HG03039 (cell line): ENCODE results near the gene PNPLA5.

ENCODE experiments used
- ATAC-seq: cut with Tn5 transposase; IDR thresholded peaks from one replicate; pipeline ENCODE4 v1.9.1; 2021; ENCODE audit warnings: mild to moderate bottlenecking, moderate library complexity; ENCODE audit not compliant: unreplicated experiment

PNPLA5 gene

DNA sequence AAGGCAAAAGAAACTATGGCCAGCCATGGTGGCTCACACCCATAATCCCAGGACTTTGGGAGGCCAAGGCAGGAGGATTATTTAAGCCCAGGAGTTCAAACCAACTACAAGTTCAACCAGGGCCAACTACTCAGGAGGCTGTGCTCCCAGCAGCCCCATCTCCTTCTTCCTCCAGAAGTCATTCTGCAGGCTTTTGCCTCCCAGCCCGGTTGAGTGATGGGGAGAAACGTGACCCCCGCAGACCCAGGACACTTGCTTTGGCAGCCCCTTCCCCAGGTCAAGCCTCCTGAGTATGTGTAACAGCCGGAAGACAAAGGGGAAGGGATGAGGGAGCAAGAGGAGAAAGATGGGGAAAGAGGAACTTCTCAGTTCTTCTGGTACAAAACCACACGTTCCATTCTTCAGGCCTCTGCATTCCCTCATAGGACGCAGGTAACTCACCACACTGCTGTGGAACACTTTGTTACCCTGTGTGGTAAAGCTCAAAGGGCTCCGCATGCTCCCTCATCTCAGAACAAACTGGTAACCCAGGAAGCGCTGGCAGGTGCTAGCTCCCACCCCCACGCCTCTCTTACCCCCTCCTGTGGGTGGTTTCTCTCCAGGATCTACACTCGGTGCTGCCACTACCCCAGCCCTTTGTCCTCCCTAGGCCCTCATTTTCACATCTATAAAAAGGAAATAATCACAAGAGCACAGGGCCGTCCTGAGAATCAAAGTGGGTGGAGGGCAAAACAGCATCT is 33.5 kb downstream of the PNPLA5 start:
- ATAC-seq: no peak

DNA sequence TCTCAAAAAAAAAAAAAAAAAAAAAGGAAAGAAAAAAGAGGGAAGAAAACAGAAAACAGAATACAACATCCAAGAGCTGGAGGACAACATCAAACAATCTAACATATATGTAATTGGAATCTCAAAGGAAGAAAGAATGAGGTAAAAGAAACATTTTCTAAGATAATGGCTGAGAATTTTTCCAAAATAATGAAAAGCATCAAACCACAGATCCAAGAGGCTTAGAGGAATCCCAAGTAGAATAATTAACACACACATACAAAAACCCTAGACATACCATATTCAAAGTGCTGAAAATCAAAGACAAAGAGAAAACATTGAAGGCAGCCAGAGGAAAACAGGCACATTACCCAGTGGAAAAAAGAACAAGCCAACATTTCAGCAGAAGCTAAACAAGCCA is 34.4 kb downstream of the PNPLA5 start:
- ATAC-seq: no peak

DNA sequence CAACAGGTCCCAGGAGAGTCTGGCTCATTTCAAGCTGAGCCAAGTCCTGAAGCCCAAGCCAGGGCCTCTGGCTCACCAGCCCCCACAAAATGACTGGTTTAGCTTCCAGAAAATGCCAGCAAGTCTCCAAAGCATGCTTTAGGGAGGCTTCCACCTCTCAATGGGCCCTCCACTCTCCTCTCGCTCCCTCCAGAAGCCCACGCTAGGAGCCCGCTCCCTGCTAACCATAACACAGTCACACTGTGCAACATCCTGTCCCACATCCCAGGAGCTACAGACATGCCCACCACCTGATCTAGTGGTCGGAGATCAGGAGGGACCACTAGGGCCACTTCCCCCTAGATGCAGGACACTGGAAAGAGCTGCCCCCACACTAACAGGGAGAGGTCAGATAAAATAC is 36.4 kb downstream of the PNPLA5 start:
- no peak for ATAC-seq

DNA sequence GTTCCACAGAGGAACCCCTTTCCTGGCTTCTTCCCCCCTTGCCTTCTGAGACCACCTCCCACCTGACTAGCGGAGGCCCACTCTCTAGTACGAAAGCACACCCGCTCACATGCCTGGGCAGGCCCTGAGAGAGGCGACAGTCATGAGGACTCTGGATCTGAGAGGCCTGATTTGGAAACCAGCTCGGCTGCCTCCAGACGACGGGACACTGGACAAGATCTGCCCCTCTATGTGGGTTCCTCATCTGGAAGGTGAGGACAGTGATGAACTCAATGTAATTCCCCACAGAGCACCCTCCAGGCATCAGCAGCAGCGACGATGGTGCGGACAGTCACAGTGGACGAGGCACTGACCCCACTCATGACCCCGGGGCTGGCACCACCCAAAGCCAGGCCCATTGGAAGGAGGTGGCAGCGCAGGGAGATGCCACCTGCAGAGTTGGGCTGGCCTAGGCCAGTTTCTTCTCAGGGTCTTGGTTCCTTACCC is 37.0 kb downstream of the PNPLA5 start:
- ATAC-seq: no peak

DNA sequence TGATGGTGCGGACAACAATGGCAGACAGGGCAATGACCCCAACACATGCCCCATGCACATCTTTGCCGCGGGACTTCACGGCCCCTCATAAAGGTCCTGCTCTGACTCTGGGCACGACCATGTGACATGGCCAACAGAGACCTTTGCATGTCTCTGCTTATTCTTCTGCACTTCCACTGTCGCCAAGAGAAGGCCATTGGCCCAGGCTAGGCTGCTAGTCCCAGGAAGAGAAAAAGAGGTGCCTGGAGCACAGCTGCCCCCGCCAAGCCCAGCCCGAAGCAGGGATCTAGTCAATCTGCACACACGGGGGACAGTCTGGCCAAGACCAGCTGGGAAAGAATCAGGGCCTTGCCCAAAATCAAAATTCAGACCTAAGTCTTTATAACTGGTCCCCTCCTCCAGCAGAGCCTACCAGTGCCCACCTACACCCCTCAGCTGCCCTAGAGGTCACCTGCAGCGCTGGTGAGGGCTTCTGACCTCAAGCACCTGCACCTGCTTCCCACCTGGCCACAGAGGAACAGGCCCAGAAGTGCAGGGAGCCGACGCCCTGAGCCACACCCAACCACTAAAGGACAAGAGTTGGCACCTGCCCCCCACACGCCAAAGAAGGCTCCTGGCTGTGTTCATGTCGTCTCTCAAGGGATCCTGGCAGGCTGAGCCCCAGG is 37.6 kb downstream of the PNPLA5 start:
- no peak for ATAC-seq

DNA sequence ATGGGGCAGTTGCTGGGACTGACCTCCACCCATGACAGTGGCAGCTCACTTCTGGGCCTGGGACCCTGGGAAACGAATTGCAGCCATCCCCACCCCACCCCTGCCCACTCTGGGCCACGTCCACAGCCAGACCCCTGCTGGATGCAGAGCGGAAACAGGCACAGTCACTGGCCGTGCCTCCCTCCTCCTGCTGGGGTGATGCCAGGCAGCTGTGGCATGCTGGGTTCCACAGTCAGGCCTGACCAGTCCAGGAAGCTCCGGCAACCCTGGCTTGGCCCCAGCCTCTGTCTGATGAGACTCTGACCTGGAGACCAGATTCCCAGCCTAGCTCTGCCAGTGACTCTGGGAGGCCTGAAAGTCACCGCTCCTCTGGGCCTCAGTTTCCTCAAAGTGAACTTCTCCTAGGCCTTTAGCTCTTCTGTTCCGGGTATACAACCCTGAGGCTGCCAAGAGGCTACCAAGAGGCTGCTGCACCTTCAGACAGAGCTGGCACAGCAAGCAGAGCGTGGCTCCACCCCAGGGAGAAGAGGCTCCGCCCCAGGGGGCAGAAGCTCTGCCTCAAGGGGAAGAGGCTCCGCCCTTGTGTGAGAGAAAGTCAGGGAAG is 38.4 kb downstream of the PNPLA5 start:
- no peak for ATAC-seq

DNA sequence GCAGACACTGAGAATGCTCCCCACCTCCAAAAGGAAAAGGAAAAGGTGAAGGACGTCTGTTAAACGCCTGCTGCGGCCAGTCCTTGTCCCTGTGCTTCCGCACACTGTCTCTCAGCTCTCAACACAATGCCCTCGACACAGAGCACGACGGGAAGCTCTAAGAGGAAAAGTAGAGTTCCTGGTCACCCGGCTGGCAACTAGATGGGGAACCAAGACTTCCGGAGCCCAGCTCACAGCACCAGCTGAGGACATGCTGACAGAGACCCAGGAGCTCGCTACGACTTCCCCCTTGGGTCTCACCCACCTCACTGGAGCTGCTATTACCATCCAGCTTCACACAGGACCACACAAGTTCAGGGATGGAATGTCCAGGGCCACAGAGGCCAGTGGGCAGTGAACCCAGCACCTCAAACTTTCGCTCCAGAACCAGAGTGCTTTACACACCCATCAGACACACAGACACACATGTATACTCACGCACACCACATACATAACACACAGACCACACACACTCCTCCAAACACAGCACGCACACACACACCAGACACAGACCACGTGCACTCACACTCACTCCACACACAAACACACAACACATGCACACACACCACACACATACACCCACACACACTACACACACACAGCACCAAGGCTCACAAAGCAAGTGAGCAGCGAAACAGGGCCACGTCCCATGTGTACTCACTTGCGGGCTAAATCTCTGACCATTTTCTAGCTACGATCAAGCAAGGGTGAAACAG is 39.1 kb downstream of the PNPLA5 start:
- ATAC-seq: no peak

DNA sequence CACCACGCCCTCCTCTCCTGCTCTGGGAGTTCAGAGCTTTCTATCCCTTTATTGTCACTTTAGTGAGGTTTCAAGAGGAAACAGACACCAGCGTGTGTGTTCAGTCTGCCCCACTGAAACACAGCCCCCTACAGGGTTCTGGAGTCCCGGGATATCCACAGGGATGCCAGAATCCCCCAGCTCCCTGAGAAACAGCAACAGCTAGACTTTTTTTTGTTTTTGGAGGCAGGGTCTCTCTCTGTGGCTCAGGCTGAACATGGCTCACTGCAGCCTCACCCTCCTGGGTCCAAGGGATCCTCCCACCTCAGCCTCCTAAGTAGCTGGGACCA is 39.9 kb downstream of the PNPLA5 start:
- no peak for ATAC-seq

DNA sequence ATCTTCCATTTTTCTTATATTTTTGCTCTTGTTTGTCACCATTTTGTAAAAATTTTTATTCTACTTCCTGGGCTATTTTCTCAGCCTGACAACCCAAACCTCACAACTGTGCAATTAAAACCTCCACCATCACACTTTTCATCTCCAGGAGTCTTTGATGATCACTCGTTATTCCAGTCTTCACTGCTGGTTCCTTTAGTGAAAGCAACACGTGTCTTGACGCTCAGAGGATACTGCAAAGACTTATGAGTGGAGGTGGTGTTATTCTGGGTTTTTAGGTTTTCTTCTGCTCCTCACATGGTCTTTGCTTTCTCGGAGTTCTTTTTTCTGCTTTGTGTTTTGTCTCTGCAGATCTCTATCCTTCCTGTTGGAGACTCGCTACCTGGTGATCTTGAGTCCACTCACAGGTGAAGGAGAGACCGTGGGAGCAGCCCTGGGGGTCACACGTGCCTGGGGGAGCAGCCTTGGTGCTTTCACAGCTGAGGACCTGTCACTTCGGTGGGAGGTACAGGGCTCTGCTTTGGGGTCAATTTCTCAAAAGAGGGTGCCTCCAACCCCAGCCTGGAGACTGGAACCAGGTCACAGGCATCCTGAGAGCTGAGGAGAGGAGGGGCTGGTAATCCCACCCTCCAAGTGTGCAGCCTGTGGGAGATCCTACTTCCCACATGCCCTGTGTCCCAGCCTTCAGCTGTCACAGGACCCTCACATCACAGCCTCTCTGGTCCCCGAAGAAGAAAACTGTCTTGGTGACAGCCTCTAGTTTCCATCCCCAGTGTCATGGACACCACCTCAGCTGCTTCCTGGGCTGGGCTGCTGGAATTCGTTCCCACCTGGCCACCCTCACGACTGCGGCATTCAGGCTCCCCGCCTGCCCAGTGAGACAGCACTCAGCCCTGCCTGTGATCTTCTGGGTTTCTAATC is 40.5 kb downstream of the PNPLA5 start:
- no peak for ATAC-seq

DNA sequence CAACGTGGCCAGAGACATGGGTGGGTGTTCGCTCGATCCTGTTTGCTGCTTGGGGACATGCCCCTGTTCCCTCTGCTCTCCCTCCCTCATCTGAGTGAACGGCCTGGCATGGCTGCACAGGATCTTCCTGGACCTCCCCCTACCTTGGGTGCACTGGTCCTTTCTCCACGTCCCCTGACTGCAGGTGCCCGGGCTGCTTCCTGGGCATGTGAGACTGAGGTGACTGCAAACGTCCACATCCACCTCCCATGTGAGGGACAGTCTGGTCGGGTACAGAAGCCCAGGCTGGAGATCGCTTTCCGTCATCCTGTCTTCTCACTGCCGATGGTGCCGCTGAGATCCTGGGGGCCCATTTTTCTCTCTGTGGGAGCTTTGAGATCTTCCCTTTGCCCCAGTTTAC is 41.3 kb downstream of the PNPLA5 start:
- ATAC-seq: no peak

DNA sequence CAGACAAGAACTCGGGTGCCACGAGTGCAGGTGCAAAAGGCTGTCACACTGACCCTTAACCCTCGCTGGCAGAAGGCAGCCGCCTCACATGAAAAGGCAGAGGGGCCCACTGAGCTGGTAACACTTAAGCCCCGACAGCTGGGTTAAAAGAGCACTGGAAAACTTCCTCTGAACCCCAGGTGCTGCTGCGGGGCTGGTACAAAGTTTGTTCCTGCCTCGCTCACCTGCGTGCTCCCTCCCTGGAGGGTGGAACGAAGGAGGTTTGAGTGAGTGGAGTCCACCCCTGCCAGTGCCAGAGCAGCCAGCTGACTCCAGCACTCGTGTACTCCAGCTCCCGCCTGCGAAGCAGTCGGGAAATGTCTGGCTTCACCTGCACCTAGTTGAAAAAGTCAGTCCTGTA is 42.1 kb downstream of the PNPLA5 start:
- no peak for ATAC-seq

DNA sequence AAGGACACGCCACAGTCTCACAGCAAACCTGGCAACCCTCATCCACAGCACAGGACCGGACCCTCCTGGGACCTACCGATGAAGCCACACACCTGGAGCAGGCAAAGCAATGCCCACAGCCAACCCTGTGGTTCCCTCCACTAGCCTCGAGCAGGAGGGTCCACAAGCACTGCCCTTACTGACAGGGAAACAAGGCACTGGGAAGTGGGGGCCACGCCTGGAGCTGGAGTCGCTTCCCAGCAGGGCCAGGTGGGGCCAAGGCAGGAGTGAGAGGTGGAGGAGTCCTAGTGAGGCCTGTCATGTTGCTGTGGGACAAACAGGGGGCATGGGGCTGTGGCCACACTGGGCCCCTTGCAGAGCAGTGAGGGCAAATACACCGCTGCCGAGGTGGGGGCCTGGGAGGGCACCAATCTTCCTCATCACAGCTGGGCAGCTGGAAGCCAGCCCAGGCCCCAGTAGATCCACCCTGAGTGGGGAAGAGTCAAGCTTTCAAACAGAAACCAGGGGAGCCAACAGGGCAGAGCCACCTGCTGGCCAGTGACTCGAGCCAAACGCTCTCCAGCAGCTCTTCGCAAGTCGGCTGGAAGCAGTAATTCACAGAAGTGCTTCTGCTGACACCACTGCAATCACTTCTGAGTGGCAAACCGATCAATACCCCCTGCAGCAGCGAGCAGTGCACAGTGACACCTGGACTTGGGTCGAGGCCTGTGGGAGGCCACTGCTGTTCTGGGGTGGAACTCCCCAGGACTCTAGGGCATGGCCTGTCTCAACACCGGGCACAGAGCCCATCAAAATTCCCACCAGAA is 43.2 kb downstream of the PNPLA5 start:
- no peak for ATAC-seq

DNA sequence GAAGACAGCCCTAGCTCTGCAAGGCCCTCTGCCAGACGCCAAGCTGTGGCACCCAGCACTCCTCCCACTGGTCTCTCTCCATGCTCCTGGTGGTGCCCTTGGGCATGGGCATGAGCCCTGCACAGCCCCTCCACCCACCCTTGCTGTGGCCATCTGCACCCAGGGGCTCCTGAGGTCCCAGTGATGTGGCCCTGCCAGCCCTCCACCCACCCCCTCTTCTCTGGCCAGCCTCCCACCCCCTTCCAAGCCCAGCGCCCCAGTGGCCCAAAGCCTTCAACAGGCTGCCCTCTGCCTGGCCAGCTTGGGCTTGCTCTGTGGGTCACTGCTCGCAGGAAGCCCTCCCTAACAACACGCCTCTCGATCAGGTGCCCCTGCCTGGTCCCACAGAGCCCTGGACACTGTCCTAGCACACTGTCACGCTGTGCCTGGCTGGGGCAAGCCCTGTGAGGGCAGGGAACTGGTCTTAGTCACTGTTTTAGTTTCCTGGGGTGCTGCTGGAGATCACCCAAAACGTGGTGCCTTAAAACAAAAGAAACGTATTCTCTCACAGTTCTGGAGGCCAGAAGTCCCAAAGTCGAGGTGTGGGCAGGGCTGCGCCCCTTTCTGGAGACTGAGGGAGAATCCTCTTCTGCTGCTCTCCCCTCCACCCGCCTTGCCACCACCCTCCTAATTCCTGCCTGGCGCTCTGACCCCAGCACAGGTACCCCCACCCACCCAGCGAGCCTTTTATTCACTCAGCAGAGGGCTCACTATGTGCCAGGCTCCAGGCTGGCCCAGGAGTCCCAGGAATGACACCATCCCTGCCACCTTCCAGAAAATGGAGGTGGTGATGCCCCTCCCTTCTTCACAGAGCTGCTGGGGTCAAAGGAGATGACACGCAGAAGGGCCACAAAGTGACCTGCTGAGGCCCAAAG is 44.2 kb downstream of the PNPLA5 start:
- ATAC-seq: no peak

DNA sequence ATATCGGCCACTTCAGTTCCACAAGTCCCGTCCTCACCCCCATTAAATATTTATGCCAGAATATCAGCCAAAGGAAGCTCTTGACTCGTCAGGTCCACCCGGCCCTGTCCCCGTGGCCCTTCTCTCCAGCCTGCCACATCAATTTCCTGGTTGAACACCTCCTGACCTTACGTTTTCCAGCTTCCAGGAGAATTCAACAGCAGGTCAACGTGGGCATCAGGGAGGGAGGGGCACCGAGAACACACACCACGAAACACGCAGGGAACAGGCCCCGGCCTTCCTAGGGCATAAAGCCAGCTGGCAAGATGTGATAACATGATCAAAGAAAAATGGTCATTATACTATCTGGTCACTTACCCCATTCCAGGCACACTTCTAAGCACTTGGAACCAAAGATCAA is 44.8 kb downstream of the PNPLA5 start:
- no peak for ATAC-seq

DNA sequence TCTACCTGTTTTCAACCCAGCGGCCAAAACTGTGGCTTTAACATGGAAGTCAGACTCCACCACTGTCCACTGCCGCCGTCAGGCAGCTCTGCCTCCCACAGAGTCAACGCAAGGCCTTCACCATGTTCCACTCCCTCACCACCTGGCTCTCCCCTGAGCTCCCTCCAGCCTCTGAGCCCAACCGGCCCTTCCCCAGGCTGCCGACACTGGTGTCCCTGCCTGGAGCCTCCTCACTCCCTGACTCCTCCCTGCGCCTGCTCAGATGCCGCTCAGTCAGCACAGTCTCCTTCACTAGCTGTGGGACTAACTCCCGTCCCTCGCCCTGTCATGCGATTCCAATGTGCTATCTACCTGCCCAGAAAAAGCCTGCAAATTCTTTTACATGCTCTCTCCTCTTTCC is 45.8 kb downstream of the PNPLA5 start:
- ATAC-seq: no peak

DNA sequence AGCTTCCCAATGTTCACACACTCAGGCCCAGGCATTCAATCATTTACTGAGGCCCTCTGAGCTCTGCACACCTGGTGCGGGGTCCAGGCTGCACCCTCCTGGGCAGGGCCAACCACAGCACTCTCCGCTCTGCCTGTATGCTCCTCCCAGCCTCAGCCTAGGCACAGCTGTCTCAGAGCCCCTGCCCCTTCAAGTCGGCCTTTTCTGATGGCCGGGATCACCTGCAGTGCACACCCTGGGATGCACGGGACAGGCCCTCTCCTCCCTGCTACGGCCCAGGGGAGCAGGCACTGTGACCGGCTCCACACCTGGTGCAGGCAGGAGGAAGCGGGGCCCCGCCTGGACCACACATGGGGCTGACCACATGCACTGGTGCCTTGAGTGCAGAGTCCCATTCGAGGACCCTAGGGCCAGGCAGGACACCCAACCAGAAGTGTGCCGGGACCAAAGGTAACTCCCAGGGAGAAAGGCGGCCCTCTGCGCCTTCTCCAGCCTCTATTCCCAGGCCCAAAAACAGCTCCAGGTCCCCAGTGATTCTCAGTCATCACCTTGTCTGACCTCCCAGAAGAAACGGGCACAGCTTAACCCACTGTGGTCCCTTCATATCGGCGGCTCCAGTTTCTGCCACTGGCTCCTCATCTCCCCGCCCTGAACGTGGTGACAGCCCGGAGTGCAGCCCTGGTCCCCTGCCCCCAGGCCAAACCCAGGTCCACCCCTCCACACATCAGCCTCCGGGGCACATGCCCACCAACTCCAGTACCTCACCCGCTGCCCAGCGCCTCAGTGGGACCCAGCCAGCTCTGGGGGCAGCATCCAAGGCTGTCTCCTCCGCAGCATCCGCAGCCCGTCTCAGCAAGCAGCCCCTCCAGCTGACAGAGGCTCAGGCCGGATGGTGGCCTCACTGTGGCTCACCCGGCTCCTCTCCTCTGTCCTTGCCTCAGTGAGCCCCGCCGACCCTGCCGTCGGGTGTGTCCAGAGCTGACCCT is 47.0 kb downstream of the PNPLA5 start:
- no peak for ATAC-seq

DNA sequence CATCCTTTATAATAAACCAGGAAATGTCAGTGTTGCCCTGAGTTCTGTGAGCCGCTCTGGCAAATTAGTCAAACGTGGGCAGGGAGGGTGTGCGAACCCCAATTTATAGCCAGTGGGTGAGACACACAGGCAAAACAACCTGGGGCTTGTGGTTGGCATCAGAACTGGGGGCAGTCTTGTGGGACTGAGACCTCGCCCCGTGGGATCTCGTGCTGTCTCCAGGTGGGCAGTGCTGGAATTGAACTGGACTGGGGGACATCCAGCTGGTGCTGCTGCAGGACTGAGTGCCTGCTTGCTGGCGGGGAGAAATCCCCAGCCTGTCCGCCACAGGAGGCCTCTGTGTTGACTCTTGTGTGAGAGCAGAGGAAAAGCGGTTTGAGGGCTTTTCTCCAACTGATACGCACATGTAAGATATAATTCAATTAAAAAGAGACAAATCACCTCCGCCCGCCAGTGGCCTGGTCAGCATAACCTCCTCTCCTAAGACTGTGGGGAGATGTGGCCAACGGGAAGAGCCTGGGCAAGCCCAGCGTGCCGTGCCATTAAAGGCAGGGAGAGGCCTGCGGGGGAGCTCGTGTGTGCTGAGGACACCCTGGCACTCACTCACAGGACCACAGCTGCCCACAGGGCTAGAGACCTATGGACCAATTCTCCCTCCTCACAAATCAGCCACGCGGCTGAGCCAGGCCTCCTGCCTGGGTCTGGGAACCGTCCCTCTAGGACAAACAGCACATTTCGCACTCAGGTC is 47.9 kb downstream of the PNPLA5 start:
- no peak for ATAC-seq
